HG02938 (cell line): ENCODE measurements around the gene NKX2-8.
"Not testable (repeated sequence)": the region's sequence is repeated elsewhere in the genome, so short reads cannot be mapped to it uniquely, and the experiment has no call there.

Experiments
- ATAC-seq: cut with Tn5 transposase; IDR thresholded peaks from one replicate; pipeline ENCODE4 v1.9.1; 2021; ENCODE audit warnings: mild to moderate bottlenecking, moderate library complexity; ENCODE audit not compliant: unreplicated experiment

NKX2-8 gene

DNA sequence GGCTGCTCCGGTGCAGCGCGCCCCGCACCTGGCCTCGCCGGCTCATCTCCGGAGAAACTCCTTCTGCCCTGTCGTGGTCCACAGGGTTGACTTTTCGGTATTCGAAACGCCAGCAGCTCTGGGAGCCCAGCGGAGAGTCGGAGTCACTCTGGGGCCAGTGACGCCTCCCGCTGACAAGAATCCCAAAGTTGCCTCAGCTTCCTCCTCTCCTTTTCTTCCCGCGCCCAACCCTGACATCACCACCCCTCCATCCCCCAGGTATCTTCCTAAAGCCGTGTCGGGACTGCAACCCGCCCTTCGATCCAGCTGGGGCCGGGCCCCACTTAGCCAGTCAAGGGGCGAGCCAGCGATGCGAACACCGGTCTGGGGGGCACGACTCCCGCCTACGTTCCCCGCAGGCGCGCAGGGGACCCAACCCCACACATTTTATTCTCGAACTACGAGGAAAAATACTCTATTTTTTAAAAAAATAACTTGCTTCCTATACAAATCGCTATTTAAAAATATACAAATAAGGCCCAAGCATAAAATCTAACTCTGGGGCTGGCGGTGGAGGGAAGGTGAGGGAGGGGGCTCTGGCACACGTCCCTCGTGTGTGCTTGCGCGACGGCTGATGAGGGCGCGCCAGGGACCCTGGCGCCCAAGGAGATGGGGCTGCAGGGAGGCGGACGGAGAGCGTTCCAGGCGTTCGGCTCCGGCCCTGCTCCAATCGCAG, 2.1 kb downstream of the NKX2-8 start:
- ATAC-seq, result no peak

DNA sequence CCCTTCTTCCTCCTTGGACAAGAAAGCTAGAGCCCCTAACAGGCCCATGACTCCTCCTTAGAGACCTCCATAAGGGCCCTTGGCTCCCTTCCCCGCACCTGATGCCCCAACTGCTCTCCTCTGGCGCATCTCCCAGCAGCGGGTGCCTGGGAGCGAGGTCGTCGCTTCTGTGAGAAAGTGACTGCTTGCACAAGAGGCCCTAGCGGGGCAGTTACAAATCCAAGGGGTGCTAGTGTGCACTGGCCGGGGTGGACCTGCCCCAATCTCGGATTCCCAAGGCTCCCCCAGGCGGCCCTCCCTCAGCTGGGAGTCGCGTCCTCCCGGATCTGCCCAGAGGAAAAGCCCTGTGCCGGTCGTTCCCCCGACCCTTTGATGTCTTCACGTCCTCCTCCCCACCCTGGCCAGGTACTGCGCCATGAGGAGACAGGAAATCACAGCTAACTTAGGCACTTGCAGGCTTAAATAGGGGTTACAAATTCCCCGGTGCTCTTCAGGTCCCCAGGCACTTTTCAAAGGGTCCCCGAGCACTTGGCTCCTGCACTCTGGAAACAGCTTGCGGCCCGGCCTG, 2.8 kb downstream of the NKX2-8 start:
- ATAC-seq, result no peak

DNA sequence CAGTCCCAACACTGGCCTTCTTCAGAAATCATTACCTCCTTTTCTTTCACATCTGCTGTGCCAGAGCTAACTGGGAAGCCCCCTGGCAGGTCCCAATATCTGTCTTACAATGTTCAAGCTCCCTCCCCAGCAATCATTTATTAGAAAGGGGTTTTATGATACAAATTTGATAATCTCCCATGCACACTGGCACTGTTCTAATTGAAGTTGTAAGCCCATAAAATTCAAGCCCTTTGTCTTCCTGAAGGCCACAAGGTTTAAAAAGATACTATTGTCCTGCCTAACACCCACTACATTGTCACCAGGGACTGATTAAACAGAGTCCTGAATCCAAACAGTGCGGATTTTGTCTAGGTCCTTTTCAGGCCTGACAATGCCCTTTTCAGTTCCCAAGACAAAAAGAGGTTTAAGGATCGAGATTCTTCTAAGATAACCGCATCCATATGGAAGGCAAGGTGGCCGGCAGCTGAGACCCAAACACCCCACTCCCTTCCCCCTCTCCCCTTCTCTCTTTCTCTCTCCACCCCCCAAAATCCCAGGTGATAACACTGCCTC, 3.3 kb downstream of the NKX2-8 start:
- no peak for ATAC-seq

DNA sequence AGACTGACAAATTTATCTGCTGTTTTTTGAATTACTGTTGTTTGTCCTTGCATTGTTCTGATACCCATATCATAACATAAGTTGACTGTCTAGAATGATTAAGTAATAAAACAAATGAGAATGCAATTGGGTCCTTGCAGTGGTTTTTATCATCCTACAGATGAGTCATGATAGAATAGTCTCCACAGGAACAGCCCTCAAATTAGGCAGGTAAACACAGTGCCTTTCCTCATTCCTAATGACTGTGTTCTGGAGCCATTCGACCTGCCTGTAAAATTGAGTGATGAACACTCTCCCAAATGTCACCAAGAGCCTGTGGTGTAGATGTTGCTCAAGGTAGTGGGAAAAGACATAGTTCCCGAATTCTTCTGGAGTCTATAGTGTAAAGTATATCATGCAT, 12.3 kb downstream of the NKX2-8 start:
- ATAC-seq, result no peak

DNA sequence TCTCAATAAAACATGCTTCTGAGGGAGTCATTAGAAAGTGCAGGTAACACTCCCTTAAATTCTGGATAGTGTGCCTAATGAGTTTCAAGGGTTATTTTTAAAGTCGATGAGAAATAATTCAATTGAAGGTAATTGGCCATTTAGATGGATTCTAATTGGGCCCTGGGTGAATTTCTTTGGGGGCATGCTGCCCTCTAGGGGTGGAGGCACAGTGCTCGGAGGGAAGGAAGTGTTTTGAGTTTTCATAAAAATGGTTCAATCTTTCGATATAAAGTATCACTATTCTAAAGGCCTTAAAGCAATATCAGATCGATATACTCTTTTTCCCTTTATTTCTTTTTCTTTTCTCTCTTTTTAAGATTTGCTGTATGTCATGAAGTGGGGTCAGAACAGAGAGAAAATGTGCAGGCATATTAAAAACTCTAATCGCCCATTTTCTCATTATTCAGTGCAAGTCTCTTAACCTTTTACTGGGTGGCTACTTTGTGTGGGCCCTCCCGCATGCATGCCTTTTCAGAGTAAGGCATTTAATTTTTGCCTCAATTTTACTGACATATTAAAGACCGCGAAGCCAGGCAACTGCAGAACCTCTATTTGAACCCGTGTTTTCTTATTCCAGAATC, 25.5 kb downstream of the NKX2-8 start:
- no peak for ATAC-seq

DNA sequence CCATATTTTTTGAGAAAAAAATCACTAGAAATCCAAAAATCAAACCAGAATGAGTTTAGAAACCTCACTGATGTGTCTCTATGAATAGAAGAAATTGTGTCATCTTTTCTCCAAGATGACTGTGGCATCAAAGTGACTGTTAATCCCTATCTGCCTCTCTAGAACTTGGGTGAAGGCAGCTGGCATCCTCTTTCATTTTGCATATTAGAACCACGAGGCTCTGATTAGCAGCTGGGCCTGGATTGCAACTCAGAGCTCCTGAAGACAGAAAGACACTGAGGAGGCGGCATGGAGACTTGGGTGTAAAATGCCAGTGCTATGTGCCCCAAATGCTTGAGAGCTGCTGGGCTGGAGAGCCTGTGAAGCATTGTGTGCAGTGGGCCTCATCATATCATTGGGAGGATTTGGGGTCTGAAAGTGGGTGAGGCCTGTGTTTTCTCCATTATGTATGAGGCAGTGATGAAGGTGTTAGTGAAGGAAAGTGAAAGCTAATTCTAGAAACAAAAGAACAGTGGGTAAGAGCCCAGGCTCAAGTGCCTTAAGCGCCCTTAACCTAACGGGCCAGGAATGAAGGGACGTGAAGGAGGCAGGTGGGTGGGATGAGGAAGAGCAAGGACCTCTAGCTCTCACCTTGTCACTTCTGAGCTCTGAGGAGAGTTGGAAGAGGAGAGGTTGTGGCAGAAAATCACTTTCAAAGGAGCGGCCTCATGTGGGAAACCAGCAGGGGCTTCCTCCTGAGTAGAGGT, 26.2 kb downstream of the NKX2-8 start:
- no peak for ATAC-seq

DNA sequence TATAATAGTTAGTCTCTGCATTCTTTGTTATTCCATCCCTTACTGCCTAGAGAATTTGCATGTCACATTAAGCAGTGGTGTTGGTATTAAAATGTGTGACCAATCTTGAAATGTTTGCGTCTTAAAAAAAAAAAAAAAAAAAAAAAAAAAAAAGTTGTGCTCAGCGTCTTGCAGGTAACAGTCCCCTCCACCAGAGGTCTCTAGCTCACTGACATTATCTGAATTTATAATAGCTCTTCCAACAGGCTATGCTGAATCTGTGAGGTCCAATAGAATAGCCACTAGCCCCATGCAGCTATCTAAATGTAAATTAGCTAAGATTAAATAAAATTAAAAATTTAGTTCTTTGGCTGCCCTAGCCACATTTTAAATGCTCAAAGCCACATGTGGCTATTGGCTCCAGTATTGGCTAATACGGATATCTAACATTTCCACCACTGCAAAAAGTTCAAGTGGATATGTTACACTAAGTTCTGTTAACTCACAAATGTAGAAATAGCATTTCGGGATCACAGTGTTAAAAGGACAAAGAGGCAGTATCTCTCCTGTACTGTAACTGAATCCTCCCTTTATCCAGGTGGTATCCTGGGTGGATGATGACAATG, 28.7 kb downstream of the NKX2-8 start:
- no peak for ATAC-seq

DNA sequence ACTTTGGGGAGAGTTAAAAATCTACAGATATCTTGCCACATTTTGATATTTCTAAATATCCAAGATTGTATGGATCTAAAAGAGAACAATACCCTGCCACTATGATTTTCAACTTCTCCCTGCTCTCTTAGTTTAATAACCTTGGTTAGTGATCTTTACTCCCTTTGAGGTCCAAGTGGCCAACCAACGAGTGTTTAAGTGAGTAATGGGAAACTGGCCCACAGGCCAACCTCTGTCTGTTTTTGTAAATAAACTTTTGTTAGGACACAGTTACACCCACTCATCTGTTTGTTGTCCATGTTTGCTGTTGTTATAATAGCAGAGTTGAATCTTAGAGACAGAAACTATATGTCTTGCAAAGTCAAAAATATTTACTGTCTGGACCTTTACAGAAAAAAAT, 31.5 kb downstream of the NKX2-8 start:
- no peak for ATAC-seq

DNA sequence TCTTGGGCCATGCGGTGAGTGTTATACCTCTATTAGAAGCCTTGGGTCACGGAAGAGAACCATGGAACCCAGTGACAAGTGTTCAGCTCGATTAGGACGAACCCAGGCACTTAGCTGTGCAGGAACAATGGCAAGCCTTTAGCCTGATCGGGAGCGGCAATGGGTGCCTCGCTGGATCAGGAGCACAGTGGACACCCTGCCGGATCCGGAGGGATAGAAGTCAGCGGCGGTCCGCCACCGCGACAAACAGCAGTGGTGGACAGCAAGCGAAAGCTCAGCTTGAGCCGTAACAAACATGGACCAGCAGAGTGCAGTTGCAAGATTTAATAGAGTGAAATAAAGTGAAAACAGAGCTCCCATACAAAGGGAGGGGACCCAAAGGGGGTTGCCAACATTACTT, 38.1 kb downstream of the NKX2-8 start:
- ATAC-seq, result not testable (repeated sequence)

DNA sequence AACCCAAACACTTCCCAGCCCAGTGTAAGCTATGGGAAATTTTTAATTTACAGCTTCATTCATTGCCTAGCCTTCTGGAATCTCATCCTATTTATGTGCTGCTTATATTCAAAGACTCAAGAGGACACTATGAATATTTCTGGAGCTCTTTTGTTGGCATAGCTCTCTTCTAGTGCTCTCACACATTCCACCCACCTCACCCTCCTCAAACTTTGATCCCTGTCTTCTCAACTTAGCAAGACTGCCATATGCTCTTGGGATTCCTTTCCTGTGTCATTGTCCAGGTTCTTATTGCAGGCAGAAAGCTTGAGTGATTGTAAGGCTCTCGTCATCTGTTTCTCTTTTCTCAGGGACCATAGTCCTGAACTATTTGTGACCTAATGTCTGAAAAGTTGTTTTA, 44.4 kb downstream of the NKX2-8 start:
- ATAC-seq, result no peak
